PFSK-1 (cell line): Measurements from ENCODE around the gene PSAP.

Experiments
- FOXP2 ChIP-seq: optimal IDR thresholded peaks from 2 replicates; pipeline ENCODE3; 2011; ENCODE audit warnings: borderline replicate concordance, control low read depth, inconsistent platforms; ENCODE audit not compliant: insufficient read depth; ENCODE audit errors: extremely low read length, extremely low read depth
- POLR2AphosphoS5 ChIP-seq: IDR thresholded peaks from 2 replicates; pipeline ENCODE4 v1.6.1; 2012; ENCODE audit warnings: low read depth, mild to moderate bottlenecking, control low read depth, low read length, moderate library complexity
- TF ChIP-seq, protein P1 (sequence below), 2 experiments: IDR thresholded peaks; 2 replicates each; pipeline versions ENCODE4 v1.6.1 to v1.8.0; 2011 to 2012; ENCODE audit warnings: low read depth in 2 of 2, low read length in 2 of 2, control low read depth in 1 of 2, inconsistent platforms in 1 of 2, mild to moderate bottlenecking in 1 of 2, moderate library complexity in 1 of 2; ENCODE audit not compliant: insufficient read depth in 1 of 2

- TF ChIP-seq, protein P1, sequence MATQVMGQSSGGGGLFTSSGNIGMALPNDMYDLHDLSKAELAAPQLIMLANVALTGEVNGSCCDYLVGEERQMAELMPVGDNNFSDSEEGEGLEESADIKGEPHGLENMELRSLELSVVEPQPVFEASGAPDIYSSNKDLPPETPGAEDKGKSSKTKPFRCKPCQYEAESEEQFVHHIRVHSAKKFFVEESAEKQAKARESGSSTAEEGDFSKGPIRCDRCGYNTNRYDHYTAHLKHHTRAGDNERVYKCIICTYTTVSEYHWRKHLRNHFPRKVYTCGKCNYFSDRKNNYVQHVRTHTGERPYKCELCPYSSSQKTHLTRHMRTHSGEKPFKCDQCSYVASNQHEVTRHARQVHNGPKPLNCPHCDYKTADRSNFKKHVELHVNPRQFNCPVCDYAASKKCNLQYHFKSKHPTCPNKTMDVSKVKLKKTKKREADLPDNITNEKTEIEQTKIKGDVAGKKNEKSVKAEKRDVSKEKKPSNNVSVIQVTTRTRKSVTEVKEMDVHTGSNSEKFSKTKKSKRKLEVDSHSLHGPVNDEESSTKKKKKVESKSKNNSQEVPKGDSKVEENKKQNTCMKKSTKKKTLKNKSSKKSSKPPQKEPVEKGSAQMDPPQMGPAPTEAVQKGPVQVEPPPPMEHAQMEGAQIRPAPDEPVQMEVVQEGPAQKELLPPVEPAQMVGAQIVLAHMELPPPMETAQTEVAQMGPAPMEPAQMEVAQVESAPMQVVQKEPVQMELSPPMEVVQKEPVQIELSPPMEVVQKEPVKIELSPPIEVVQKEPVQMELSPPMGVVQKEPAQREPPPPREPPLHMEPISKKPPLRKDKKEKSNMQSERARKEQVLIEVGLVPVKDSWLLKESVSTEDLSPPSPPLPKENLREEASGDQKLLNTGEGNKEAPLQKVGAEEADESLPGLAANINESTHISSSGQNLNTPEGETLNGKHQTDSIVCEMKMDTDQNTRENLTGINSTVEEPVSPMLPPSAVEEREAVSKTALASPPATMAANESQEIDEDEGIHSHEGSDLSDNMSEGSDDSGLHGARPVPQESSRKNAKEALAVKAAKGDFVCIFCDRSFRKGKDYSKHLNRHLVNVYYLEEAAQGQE (IDR thresholded peaks at IDR 0.05; ENCODE audit: insufficient read depth in 1 of 2, low read depth in 2 of 2, low read length in 2 of 2): no peak
- TF ChIP-seq POLR2AphosphoS5: no peak
- TF ChIP-seq FOXP2: no peak
Observed at GRCh38 chr10:71852355-71852937, 1.4 kb upstream of the PSAP start.
